Heart right ventricle (tissue), 16 donors: ENCODE data around the gene GPR183. TPM values are rescaled to one million over a fixed set of nuclear protein-coding genes. Genes with fewer than 3 reads are reported as not detected.

Source experiments
- ATAC-seq, 8 donors: fragments of 200-7000 bp; cut with Tn5 transposase; one replicate each; pipeline ENCODE4 v1.9.1; 2020; ENCODE audit warnings: mild to moderate bottlenecking in 8 of 8, moderate library complexity in 8 of 8, moderate number of reproducible peaks in 1 of 8
- DNase-seq, 2 donors: peaks; one replicate each; pipeline ENCODE4 v3.0.0-alpha.2; 2020
- H3K27ac ChIP-seq, 10 donors: fragments of 200-600 bp; sonication (generic) in 2 of 10; one replicate each; pipeline versions ENCODE4 v1.5.0 to v1.8.0; 2020 to 2022; ENCODE audit warnings: mild to moderate bottlenecking in 3 of 10
- H3K27me3 ChIP-seq, 7 donors: fragments of 200-600 bp; one replicate each; pipeline ENCODE4 v1.8.0; 2021 to 2022; ENCODE audit warnings: mild to moderate bottlenecking in 2 of 7
- H3K36me3 ChIP-seq, 9 donors: fragments of 200-600 bp; sonication (generic) in 1 of 9; one replicate each; pipeline versions ENCODE4 v1.5.0 to v1.8.0; 2020 to 2022; ENCODE audit warnings: mild to moderate bottlenecking in 2 of 9
- H3K4me1 ChIP-seq, 9 donors: fragments of 200-600 bp; sonication (generic) in 1 of 9; one replicate each; pipeline versions ENCODE4 v1.5.0 to v1.8.0; 2020 to 2022; ENCODE audit warnings: mild to moderate bottlenecking in 4 of 9
- H3K4me3 ChIP-seq, 10 donors: fragments of 200-600 bp; sonication (generic) in 2 of 10; one replicate each; pipeline versions ENCODE4 v1.5.0 to v1.8.0; 2020 to 2022; ENCODE audit warnings: mild to moderate bottlenecking in 7 of 10, moderate library complexity in 2 of 10
- H3K9me3 ChIP-seq, 11 donors: fragments of 200-600 bp in 10 of 11; sonication (generic) in 2 of 11; one replicate each; pipeline versions ENCODE4 v1.5.0 to v1.8.0; 2013 to 2022; ENCODE audit warnings: mild to moderate bottlenecking in 2 of 11, control low read depth in 1 of 11, moderate library complexity in 1 of 11
- WGBS, 2 donors: extraction: QIAGEN DNeasy Blood & Tissue Kit; methylation state at CpG; one replicate each; pipeline ENCODE4 v1.1.7; 2013; ENCODE audit warnings: inconsistent platforms in 1 of 2; 5-methylcytosine and 5-hydroxymethylcytosine counted together
- intact Hi-C, 10 donors: fragments of 100-400 bp; cut with DNase I; formaldehyde crosslinking; loops; one replicate each; pipeline versions ENCODE4 v1.11.1 to v1.14.2; 2022
- polyA plus RNA-seq, 2 donors: library from polyadenylated mRNA; stranded (reverse); fragments of 200-250 nt; gene quantifications; one replicate each; pipeline ENCODE4 v1.2.3, GENCODE V29; 2013
- total RNA-seq, 10 donors: library from RNA; stranded (reverse); fragmentation: NEBNext Ultra II Directional in 3 of 10; extraction: Animal tissue kit (Norgen Biotek cat#: 25700) in 3 of 10; gene quantifications; one replicate each; pipeline versions ENCODE4 v1.2.1 to v1.2.4, GENCODE V29; 2021 to 2023
- TF ChIP-seq, protein P1 (sequence below), 9 donors: fragments of 200-600 bp; sonication (generic) in 2 of 9; IDR thresholded peaks; one replicate each; pipeline versions ENCODE4 v1.5.0 to v1.8.0; 2021 to 2022; ENCODE audit warnings: antibody characterized with exemption in 9 of 9, mild to moderate bottlenecking in 5 of 9, moderate library complexity in 1 of 9
- donor health status: Arrhythmogenic right ventricular cardiomyopathy.
- donor health status: ischemic (EF 13 %, LVEDD 7.1; RV severe dilation, severe dysfunction).
- donor health status: healthy with polysubstance abuse.
- donor health status: DM: no; HTN: yes; CAD: no.
- donor health status: DM: no; HTN: no; CAD: no.
- donor health status: ischemic (EF 25% LVEDD 6.9; RV normal size, moderate dysfunction).
- donor health status: ischemic (EF 25% LVEDD 5.7; RV mildly dilated, moderate dysfunction).
- donor health status: healthy.
- donor health status: DM: yes; HTN: yes; CAD: no.
- donor health status: Ischemic cardiomyopathy.
- donor health status: ischemic (EF 35%, LVEDD 5.7; RV mildly dilated, moderate dysfunction).
- donor health status: nonischemic (EF 11% LVEDD 7.7; RV severe dilation, severe dysfunction).
- donor health status: DM: yes; HTN: yes; CAD: no.
- donor health status: PGD.
- donor health status: ischemic (EF 29% LVEDD 5.4; RV normal size, mild dysfunction).
- donor health status: nonischemic (EF 23%, LVEDD 6.1; RV moderate dilation, normal function).

Gene GPR183
- total and polyA plus RNA-seq, 12 donors, result 0.49 to 8.6 (median 2.0) TPM

- Histone ChIP-seq H3K9me3 (no peaks in the 10 kb centered on the region), H3K36me3 (peaks cover 0 to 40% (median 0%) of the 10 kb centered on the region in 9 donors), H3K4me3 (peak overlapping the region in 1 of 10 donors; percentile 10), H3K4me1 (peaks cover 0 to 78% (median 22%) of the 10 kb centered on the region in 9 donors), H3K27me3 (no peaks in the 10 kb centered on the region), H3K27ac (peak overlapping the region in 6 of 10 donors; percentile 9 to 89 (median 34))
- ATAC-seq (peak in 3 of 8 donors; percentile 38 to 52 (median 47)), DNase-seq (no peak)
- TF ChIP-seq, protein P1, sequence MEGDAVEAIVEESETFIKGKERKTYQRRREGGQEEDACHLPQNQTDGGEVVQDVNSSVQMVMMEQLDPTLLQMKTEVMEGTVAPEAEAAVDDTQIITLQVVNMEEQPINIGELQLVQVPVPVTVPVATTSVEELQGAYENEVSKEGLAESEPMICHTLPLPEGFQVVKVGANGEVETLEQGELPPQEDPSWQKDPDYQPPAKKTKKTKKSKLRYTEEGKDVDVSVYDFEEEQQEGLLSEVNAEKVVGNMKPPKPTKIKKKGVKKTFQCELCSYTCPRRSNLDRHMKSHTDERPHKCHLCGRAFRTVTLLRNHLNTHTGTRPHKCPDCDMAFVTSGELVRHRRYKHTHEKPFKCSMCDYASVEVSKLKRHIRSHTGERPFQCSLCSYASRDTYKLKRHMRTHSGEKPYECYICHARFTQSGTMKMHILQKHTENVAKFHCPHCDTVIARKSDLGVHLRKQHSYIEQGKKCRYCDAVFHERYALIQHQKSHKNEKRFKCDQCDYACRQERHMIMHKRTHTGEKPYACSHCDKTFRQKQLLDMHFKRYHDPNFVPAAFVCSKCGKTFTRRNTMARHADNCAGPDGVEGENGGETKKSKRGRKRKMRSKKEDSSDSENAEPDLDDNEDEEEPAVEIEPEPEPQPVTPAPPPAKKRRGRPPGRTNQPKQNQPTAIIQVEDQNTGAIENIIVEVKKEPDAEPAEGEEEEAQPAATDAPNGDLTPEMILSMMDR (IDR thresholded peaks at IDR 0.05), result no peak
- 56 to 64% methylated on average over 3 of the region's 3 CpGs for WGBS, 2 donors
- intact Hi-C loops, result no loop called here
Measured at GRCh38 chr13:99313501-99313900, 6.3 kb upstream of the GPR183 start.

DNA sequence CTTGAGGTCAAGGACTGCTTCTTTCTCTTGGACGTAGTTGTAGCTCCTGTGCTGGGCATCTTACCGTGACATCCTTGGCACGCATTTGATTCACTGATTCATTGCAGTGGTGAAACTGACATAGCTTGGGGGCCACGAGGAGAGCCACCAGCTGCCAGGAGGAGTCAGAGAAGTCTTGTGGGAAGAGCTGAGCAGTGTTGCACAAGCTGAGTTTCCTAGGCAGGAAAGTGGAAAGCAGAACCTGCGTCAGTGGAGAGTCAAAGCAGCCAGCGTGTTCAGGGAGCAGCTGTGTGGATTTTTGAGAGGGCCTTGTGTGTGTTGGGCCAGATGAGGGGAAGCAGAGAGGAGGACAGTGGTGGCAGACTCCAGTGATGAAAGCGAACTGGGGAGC, 5.3 kb upstream of the GPR183 start:
- peak overlapping the region in 7 of 10 donors; percentile 9 to 89 (median 20) for H3K27ac ChIP-seq
- H3K4me1 ChIP-seq, result peaks cover 3 to 87% (median 30%) of the 10 kb centered on the region in 9 donors
- no peak overlapping the region for H3K4me3 ChIP-seq
- ATAC-seq, result peak; percentile 60 to 92 (median 80)
- intact Hi-C loops, result no loop called here
- no peaks in the 10 kb centered on the region for H3K9me3 ChIP-seq
- H3K27me3 ChIP-seq, result no peaks in the 10 kb centered on the region
- peak; percentile 31 to 55 for DNase-seq
- H3K36me3 ChIP-seq, result peaks cover 0 to 32% (median 0%) of the 10 kb centered on the region in 9 donors
- TF ChIP-seq, protein P1 (IDR thresholded peaks at IDR 0.05), result no peak
- WGBS, 2 donors, result 78 to 89% methylated on average over 7 of the region's 7 CpGs

DNA sequence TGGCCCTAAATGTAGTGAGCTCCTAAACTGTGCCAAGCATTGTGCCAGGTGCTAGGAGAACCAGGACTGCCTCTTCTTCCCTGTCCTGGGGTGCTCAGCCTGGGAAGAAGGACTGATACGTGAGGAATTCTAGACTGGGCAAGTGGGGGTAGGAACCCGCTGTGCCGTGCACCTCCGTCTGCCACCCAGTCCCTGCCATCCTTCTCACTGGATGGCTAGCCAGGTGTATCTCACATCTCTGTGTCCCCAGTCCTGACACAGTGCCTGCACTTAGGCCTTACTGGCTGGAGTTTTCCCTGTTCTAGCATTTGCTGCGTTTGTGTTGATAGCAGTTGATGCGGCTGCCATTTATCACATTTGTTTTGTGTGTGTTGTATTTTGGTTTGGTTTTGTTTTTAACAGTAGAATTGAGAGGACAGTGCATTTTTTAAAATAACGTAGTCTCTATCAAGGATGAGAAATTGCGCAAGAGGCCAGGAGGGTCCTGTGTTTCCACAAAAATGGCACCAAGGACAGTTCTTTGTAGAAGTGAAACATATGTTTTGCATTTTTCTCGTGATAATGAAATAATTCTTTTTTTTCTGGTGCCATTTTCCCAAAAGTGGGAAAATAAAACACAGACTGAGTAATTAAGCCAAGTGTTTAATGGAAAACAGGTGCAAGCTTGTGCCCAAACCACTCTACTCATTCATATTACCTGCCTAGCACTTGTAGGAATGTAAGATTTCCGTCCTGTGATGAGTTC, 4.7 kb upstream of the GPR183 start:
- TF ChIP-seq, protein P1 (IDR thresholded peaks at IDR 0.05), result no peak
- Histone ChIP-seq H3K27me3 (no peaks in the 10 kb centered on the region), H3K9me3 (no peaks in the 10 kb centered on the region), H3K36me3 (peaks cover 0 to 29% (median 0%) of the 10 kb centered on the region in 9 donors), H3K4me1 (peaks cover 5 to 90% (median 33%) of the 10 kb centered on the region in 9 donors), H3K27ac (peak overlapping the region in 6 of 10 donors; percentile 2 to 89 (median 16)), H3K4me3 (no peak overlapping the region)
- ATAC-seq (no peak), DNase-seq (no peak)
- 86 to 91% methylated on average over 10 of the region's 10 CpGs for WGBS, 2 donors
- intact Hi-C loops, result no loop called here

DNA sequence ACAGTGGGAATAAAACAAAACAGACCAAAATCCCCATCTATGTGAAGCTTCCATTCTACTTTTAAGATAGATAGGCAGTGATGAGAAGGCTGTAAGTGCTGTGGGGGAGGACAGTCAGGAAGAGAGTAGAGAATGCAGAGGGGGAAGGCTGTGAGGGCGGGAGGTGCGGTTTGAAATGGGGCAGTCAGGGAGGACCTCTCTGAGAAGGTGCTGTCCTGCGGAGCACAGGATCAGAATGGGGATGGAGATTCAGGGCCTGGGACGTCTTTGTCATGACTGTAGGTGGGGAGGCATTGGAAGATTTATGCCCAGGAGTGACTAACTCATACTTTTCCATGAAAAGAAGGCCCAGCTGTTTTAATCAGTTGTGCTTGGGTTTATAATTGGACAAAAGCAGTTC, 3.9 kb upstream of the GPR183 start:
- DNase-seq (no peak), ATAC-seq (no peak)
- Histone ChIP-seq H3K9me3 (no peaks in the 10 kb centered on the region), H3K4me3 (no peak overlapping the region), H3K36me3 (peaks cover 0 to 22% (median 0%) of the 10 kb centered on the region in 9 donors), H3K4me1 (peaks cover 5 to 88% (median 26%) of the 10 kb centered on the region in 9 donors), H3K27me3 (no peaks in the 10 kb centered on the region), H3K27ac (peak overlapping the region in 2 of 10 donors; percentile 8 to 89)
- 89 to 96% methylated on average over 4 of the region's 4 CpGs for WGBS, 2 donors
- intact Hi-C loops, result no loop called here
- TF ChIP-seq, protein P1 (IDR thresholded peaks at IDR 0.05), result no peak
